ENCODE measurements around the gene ENPEP. TPM values are rescaled to one million over a fixed set of nuclear protein-coding genes. Genes with fewer than 3 reads are reported as not detected.

Gene ENPEP
- total and polyA plus RNA-seq, 9 of the 15 experiments (the other 6 are each of a cell fraction or from before 2014, with no cell fraction given), result 0.01 TPM; not detected in 7

DNA sequence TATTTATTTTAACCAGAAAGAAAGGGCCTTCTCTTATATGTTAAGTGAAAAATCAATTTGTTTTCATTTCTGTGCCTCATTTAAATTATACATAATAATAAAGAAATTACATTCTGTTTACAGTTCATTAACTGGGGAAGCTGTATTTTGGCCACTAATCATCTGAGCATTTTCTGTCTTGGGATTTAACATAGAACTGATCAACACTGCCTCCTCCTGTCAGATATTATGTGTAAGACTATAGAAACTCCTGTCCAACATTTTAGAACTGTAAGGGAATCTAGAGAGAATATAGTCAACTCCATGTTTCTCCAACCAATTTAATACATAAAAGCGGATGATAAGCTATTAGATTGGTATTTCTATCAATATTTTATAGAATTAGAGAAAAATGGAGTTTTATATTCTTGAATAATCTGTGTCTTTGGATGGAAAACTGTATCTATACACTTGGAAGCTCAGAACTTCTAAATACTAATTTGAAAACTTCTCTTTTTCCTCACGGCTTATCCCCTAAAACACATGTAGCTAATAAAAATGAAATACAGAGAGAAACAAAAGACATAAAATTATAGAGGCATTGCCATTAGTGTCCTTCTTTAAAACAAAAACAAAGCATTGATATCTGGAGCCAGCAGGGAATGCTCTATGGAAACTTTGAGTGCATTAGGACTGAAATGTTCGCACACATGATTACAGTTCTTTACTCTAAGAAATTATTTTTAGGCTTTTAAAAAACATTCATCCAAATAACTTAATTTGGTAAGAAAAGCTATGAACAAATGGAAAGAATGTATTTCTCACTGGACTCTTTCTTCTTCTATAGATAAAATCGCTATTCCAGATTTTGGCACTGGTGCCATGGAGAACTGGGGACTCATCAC is 33.1 kb downstream of the ENPEP start:
- CTCF ChIA-PET (ENCODE audit: low intra/inter-chr PET ratio), result interaction anchor here (0.7 to 2.8 kb wide), 8 partner anchors 11 to 510 kb away, joined by 3 to 18 read pairs (median 6); no protein-coding TSS in a partner anchor
- no peak overlapping the region for H3K27ac ChIP-seq (ENCODE audit: extremely low read depth, low read depth, low read length)
- TF ChIP-seq SMC3 (conservative IDR thresholded peaks at IDR 0.05; ENCODE audit: insufficient read depth, low read depth, low read length) (0 out of 2 replicates have a peak, but pooled peaks have one; percentile 11), ZBED1 (IDR thresholded peaks at IDR 0.05) (no peak), RAD21 (CRISPR knock-in tag; conservative IDR thresholded peaks at IDR 0.05 in 1 of 2, IDR thresholded peaks at IDR 0.05 in 1 of 2) (peak; percentile 76 to 81), ZNF766 (CRISPR knock-in tag; conservative IDR thresholded peaks at IDR 0.05) (no peak), MEIS2 (IDR thresholded peaks at IDR 0.05; ENCODE audit: partially characterized antibody) (peak; percentile 38), MAFF (IDR thresholded peaks at IDR 0.05; ENCODE audit: low read length) (no peak)
- TF ChIP-seq, protein P1, sequence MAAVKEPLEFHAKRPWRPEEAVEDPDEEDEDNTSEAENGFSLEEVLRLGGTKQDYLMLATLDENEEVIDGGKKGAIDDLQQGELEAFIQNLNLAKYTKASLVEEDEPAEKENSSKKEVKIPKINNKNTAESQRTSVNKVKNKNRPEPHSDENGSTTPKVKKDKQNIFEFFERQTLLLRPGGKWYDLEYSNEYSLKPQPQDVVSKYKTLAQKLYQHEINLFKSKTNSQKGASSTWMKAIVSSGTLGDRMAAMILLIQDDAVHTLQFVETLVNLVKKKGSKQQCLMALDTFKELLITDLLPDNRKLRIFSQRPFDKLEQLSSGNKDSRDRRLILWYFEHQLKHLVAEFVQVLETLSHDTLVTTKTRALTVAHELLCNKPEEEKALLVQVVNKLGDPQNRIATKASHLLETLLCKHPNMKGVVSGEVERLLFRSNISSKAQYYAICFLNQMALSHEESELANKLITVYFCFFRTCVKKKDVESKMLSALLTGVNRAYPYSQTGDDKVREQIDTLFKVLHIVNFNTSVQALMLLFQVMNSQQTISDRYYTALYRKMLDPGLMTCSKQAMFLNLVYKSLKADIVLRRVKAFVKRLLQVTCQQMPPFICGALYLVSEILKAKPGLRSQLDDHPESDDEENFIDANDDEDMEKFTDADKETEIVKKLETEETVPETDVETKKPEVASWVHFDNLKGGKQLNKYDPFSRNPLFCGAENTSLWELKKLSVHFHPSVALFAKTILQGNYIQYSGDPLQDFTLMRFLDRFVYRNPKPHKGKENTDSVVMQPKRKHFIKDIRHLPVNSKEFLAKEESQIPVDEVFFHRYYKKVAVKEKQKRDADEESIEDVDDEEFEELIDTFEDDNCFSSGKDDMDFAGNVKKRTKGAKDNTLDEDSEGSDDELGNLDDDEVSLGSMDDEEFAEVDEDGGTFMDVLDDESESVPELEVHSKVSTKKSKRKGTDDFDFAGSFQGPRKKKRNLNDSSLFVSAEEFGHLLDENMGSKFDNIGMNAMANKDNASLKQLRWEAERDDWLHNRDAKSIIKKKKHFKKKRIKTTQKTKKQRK (IDR thresholded peaks at IDR 0.05; ENCODE audit: borderline replicate concordance, low read depth, low read length), result no peak
- TF ChIP-seq, protein P2, sequence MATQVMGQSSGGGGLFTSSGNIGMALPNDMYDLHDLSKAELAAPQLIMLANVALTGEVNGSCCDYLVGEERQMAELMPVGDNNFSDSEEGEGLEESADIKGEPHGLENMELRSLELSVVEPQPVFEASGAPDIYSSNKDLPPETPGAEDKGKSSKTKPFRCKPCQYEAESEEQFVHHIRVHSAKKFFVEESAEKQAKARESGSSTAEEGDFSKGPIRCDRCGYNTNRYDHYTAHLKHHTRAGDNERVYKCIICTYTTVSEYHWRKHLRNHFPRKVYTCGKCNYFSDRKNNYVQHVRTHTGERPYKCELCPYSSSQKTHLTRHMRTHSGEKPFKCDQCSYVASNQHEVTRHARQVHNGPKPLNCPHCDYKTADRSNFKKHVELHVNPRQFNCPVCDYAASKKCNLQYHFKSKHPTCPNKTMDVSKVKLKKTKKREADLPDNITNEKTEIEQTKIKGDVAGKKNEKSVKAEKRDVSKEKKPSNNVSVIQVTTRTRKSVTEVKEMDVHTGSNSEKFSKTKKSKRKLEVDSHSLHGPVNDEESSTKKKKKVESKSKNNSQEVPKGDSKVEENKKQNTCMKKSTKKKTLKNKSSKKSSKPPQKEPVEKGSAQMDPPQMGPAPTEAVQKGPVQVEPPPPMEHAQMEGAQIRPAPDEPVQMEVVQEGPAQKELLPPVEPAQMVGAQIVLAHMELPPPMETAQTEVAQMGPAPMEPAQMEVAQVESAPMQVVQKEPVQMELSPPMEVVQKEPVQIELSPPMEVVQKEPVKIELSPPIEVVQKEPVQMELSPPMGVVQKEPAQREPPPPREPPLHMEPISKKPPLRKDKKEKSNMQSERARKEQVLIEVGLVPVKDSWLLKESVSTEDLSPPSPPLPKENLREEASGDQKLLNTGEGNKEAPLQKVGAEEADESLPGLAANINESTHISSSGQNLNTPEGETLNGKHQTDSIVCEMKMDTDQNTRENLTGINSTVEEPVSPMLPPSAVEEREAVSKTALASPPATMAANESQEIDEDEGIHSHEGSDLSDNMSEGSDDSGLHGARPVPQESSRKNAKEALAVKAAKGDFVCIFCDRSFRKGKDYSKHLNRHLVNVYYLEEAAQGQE (IDR thresholded peaks at IDR 0.05; ENCODE audit: borderline replicate concordance), result peak; percentile 76
- TF ChIP-seq, protein P2 (CRISPR knock-in tag; IDR thresholded peaks at IDR 0.05; ENCODE audit: low read depth), result no peak

More for the DNA sequence above, 33.1 kb downstream of the ENPEP start:
- POLR2A ChIA-PET, result interaction anchor here (1.3 kb wide), 1 partner anchor 165 kb away, joined by 3 read pairs; no protein-coding TSS in a partner anchor
- no peak overlapping the region for H3K4me2 ChIP-seq (ENCODE audit: insufficient read depth, low read length)
- H4K20me1 ChIP-seq (replicated peaks; ENCODE audit: control insufficient read depth, insufficient read depth, low read length), result no peaks in the 10 kb centered on the region
- WGBS (ENCODE audit: insufficient coverage, low coverage, missing lambda C conversion rate), result 1% methylated on average over 4 of the region's 4 CpGs
- no peaks in the 10 kb centered on the region for H3K9me1 ChIP-seq (ENCODE audit: control insufficient read depth, insufficient read depth, low read length)
- H3K36me3 ChIP-seq (ENCODE audit: control insufficient read depth, insufficient read depth, low read length), result no peaks in the 10 kb centered on the region
- FAIRE-seq, result no peak
- BruUV-seq (replicated peaks), result no TSS peak
- no peaks in the 10 kb centered on the region for H3K4me1 ChIP-seq (replicated peaks in 1 of 2; ENCODE audit: control insufficient read depth in 2 of 2, insufficient read depth in 2 of 2, low read length in 2 of 2)
- H3K79me2 ChIP-seq (ENCODE audit: control insufficient read depth, insufficient read depth, low read length), result no peaks in the 10 kb centered on the region
- ATAC-seq, result peak; percentile 81
- H2AFZ ChIP-seq (ENCODE audit: low read depth, low read length), result no peak overlapping the region
- no peak overlapping the region for H3K9ac ChIP-seq (ENCODE audit: insufficient read depth in 1 of 2, low read depth in 2 of 2, low read length in 2 of 2)
- in situ Hi-C loops (cut with MboI) (loop anchor here (10.0 to 25.0 kb wide), 2 partner anchors 194 to 1097 kb away; no protein-coding TSS in a partner anchor), intact Hi-C loops (cut with micrococcal nuclease) (loop anchor here (1.0 kb wide), 1 partner anchor 510 kb away; no protein-coding TSS in a partner anchor)
- H3K27me3 ChIP-seq (ENCODE audit: control insufficient read depth in 2 of 2, insufficient read depth in 2 of 2, low read length in 2 of 2), result no peaks in the 10 kb centered on the region; a peak in 2 of 5 replicates
- H3K4me3 ChIP-seq, result no peak overlapping the region
- no peaks in the 10 kb centered on the region for H3K9me3 ChIP-seq (replicated peaks; ENCODE audit: control insufficient read depth, insufficient read depth, low read depth, low read length)
- peak in 2 of 4 experiments; percentile 13 to 33 for DNase-seq (ENCODE audit: extremely low read depth in 1 of 4, low spot score in 3 of 4)

Data from K562 (cell line).